Measurements from ENCODE around the gene ABTB2. TPM values are rescaled to one million over a fixed set of nuclear protein-coding genes. Genes with fewer than 3 reads are reported as not detected.

Gene ABTB2
- total and polyA plus RNA-seq, 9 of the 15 experiments (the other 6 are each of a cell fraction or from before 2014, with no cell fraction given): 0.03 to 0.18 (median 0.12) TPM; not detected in 2

DNA sequence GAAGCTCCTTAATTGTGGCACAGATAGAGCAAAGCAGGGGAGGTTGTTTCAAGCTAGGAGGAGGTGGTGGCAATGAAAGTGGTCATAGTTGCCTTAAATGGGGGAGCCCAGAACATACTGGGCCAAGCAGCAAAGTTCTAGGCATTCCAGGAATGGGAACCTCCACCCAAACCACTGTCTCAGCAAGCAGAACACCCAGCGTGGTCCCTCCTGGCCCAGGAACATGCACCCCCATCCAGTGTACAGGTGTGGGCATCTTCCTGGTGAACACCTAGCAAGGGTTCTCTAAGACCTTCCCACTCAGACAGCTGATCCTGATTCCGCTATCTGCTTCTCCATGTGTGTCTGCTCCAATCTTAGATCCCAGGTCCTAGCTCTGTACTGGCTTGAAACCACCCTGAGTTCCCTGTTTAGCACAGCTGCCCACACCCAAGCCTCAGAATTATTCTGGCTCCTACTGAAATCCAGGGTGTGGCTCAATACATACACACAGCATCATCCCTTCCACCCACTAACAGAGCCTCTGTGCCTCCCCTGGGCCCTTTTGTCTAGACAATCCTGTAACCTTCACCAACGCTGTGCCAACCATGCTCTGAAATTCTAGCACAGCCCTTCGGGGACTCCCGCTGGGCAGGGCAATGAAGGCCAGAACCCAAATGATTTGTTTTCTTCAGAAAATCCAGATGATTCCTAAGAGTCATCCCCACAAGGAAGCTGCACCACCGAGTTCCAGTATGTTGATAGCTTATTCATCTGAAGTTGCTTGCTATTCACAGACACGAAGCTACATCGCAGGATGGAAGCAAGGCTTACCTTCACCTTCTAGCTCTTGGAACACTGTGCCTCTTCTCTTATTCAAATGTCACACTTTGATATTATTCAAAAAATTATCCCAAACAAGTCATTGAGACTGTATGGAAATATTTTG, 76.6 kb downstream of the ABTB2 start (continued):
- TF ChIP-seq, protein P1, sequence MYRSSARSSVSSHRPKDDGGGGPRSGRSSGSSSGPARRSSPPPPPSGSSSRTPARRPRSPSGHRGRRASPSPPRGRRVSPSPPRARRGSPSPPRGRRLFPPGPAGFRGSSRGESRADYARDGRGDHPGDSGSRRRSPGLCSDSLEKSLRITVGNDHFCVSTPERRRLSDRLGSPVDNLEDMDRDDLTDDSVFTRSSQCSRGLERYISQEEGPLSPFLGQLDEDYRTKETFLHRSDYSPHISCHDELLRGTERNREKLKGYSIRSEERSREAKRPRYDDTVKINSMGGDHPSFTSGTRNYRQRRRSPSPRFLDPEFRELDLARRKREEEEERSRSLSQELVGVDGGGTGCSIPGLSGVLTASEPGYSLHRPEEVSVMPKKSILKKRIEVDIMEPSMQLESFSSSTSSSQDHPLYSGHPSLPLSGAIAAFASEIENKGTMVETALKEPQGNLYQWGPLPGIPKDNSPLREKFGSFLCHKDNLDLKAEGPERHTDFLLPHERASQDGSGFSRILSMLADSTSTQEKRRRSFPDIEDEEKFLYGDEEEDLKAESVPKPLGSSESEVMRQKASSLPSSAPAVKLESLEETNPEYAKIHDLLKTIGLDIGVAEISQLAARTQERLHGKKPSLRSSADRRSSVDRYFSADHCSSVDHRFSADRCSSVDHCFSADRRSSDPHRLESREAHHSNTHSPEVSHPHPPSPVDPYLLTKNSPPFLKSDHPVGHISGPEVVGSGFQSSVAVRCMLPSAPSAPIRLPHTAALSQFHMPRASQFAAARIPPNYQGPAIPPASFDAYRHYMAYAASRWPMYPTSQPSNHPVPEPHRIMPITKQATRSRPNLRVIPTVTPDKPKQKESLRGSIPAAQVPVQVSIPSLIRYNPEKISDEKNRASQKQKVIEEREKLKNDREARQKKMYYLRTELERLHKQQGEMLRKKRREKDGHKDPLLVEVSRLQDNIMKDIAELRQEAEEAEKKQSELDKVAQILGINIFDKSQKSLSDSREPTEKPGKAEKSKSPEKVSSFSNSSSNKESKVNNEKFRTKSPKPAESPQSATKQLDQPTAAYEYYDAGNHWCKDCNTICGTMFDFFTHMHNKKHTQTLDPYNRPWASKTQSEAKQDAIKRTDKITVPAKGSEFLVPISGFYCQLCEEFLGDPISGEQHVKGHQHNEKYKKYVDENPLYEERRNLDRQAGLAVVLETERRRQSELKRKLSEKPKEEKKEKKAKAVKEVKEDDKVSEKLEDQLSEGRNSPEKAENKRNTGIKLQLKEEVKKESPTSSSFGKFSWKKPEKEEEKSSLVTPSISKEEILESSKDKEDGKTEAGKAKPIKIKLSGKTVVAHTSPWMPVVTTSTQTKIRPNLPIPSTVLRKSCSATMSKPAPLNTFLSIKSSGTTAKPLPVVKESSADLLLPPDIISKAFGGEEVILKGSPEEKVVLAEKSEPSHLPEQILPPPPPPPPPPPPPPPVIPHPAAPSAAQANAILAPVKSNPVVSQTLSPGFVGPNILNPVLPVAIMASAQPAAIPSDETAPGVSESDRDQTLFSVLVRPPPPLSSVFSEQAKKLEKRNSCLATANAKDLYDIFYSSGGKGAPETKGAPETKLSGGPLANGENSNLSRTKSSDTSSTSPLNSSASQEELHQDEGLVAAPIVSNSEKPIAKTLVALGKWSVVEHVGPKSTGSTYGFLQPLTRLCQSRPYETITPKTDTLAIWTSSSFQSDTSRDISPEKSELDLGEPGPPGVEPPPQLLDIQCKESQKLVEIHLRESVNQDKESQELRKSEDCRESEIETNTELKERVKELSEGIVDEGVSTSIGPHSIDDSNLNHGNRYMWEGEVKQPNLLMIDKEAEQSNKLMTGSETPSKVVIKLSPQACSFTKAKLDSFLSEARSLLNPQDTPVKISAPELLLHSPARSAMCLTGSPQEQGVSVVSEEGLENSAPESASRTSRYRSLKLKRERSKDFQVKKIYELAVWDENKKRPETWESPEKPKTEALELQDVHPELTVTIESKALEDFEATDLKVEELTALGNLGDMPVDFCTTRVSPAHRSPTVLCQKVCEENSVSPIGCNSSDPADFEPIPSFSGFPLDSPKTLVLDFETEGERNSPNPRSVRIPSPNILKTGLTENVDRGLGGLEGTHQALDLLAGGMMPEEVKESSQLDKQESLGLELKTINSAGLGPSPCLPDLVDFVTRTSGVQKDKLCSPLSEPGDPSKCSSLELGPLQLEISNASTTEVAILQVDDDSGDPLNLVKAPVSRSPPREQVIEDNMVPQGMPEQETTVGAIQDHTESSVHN (IDR thresholded peaks at IDR 0.05; ENCODE audit: borderline replicate concordance in 1 of 2, low read depth in 1 of 2): no peak
- no peak for TF ChIP-seq BRD4 (IDR thresholded peaks at IDR 0.05)
- TF ChIP-seq, protein P2, sequence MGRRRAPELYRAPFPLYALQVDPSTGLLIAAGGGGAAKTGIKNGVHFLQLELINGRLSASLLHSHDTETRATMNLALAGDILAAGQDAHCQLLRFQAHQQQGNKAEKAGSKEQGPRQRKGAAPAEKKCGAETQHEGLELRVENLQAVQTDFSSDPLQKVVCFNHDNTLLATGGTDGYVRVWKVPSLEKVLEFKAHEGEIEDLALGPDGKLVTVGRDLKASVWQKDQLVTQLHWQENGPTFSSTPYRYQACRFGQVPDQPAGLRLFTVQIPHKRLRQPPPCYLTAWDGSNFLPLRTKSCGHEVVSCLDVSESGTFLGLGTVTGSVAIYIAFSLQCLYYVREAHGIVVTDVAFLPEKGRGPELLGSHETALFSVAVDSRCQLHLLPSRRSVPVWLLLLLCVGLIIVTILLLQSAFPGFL (CRISPR knock-in tag; IDR thresholded peaks at IDR 0.05): no peak
- TF ChIP-seq, protein P3, sequence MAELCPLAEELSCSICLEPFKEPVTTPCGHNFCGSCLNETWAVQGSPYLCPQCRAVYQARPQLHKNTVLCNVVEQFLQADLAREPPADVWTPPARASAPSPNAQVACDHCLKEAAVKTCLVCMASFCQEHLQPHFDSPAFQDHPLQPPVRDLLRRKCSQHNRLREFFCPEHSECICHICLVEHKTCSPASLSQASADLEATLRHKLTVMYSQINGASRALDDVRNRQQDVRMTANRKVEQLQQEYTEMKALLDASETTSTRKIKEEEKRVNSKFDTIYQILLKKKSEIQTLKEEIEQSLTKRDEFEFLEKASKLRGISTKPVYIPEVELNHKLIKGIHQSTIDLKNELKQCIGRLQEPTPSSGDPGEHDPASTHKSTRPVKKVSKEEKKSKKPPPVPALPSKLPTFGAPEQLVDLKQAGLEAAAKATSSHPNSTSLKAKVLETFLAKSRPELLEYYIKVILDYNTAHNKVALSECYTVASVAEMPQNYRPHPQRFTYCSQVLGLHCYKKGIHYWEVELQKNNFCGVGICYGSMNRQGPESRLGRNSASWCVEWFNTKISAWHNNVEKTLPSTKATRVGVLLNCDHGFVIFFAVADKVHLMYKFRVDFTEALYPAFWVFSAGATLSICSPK (IDR thresholded peaks at IDR 0.05; ENCODE audit: borderline replicate concordance): no peak
- TF ChIP-seq, protein P4, sequence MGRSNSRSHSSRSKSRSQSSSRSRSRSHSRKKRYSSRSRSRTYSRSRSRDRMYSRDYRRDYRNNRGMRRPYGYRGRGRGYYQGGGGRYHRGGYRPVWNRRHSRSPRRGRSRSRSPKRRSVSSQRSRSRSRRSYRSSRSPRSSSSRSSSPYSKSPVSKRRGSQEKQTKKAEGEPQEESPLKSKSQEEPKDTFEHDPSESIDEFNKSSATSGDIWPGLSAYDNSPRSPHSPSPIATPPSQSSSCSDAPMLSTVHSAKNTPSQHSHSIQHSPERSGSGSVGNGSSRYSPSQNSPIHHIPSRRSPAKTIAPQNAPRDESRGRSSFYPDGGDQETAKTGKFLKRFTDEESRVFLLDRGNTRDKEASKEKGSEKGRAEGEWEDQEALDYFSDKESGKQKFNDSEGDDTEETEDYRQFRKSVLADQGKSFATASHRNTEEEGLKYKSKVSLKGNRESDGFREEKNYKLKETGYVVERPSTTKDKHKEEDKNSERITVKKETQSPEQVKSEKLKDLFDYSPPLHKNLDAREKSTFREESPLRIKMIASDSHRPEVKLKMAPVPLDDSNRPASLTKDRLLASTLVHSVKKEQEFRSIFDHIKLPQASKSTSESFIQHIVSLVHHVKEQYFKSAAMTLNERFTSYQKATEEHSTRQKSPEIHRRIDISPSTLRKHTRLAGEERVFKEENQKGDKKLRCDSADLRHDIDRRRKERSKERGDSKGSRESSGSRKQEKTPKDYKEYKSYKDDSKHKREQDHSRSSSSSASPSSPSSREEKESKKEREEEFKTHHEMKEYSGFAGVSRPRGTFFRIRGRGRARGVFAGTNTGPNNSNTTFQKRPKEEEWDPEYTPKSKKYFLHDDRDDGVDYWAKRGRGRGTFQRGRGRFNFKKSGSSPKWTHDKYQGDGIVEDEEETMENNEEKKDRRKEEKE (IDR thresholded peaks at IDR 0.05; ENCODE audit: borderline replicate concordance in 1 of 2, control insufficient read depth in 1 of 2, low read depth in 2 of 2, low read length in 1 of 2): no peak

Measured in K562 (cell line).